WTC11 (cell line): ENCODE measurements around the gene CDC37L1. TPM values are rescaled to one million over a fixed set of nuclear protein-coding genes. Genes with fewer than 3 reads are reported as not detected.

Experiments used
- ATAC-seq: fragments of 200-7000 bp; cut with Tn5 transposase; 2 replicates; pipeline ENCODE4 v1.10.0; 2021; ENCODE audit warnings: mild to moderate bottlenecking, moderate library complexity
- CTCF ChIA-PET: fragments of 300-600 bp; sonication (Branson Sonifier 250); formaldehyde crosslinking; loops from one replicate; lab custom pipeline; 2021; ENCODE audit warnings: antibody characterized with exemption; lab: Charles Lee
- POLR2A ChIA-PET: fragments of 350-600 bp; sonication (Branson Sonifier 250); formaldehyde crosslinking; loops from one replicate; lab custom pipeline; 2021; ENCODE audit warnings: antibody characterized with exemption; lab: Charles Lee
- DNase-seq: peaks from one replicate; pipeline ENCODE4 v3.0.0; 2021; ENCODE audit warnings: low spot score
- H3K27ac Mint-ChIP-seq: 2 replicates; pipeline ENCODE4 v1.8.0; 2021; ENCODE audit warnings: mixed read lengths
- H3K27me3 Mint-ChIP-seq: 2 replicates; pipeline ENCODE4 v1.8.0; 2021; ENCODE audit warnings: low read depth, mild to moderate bottlenecking, moderate library complexity, mixed read lengths
- H3K36me3 Mint-ChIP-seq: 2 replicates; pipeline ENCODE4 v1.8.0; 2021; ENCODE audit warnings: mixed read lengths
- H3K4me1 Mint-ChIP-seq: 2 replicates; pipeline ENCODE4 v1.8.0; 2022; ENCODE audit warnings: mixed read lengths
- H3K4me3 Mint-ChIP-seq: 2 replicates; pipeline ENCODE4 v1.8.0; 2021; ENCODE audit warnings: mild to moderate bottlenecking, moderate library complexity, mixed read lengths
- H3K9me3 Mint-ChIP-seq: 2 replicates; pipeline ENCODE4 v1.8.0; 2021; ENCODE audit warnings: mixed read lengths
- CREM ChIP-seq: sonication (generic); formaldehyde crosslinking; IDR thresholded peaks from 2 replicates; pipeline ENCODE4 v1.8.1; 2022; ENCODE audit warnings: mild to moderate bottlenecking, missing genetic modification reagents, moderate library complexity
- FOXJ3 ChIP-seq: sonication (generic); formaldehyde crosslinking; IDR thresholded peaks from 2 replicates; pipeline ENCODE4 v1.9.0; 2021; ENCODE audit warnings: missing genetic modification reagents, mild to moderate bottlenecking, borderline replicate concordance
- FOXP1 ChIP-seq: sonication (generic); formaldehyde crosslinking; IDR thresholded peaks from 2 replicates; pipeline ENCODE4 v1.8.0; 2022; ENCODE audit warnings: missing genetic modification reagents, mild to moderate bottlenecking, moderate library complexity, borderline replicate concordance
- GTF2I ChIP-seq: fragments of 250-450 bp; sonication (Bioruptor Pico); conservative IDR thresholded peaks from 2 replicates; pipeline ENCODE4 v1.4.0; 2021; ENCODE audit warnings: mild to moderate bottlenecking
- JUN ChIP-seq: sonication (generic); formaldehyde crosslinking; IDR thresholded peaks from 2 replicates; pipeline ENCODE4 v1.8.0; 2023; ENCODE audit warnings: mild to moderate bottlenecking, missing genetic modification reagents
- NFATC4 ChIP-seq: fragments of 250-450 bp; sonication (Bioruptor Pico); IDR thresholded peaks from 2 replicates; pipeline ENCODE4 v1.9.0; 2021; ENCODE audit warnings: mild to moderate bottlenecking
- NR3C1 ChIP-seq: sonication (generic); formaldehyde crosslinking; conservative IDR thresholded peaks from 2 replicates; pipeline ENCODE4 v1.8.1; 2023; ENCODE audit warnings: low read depth, mild to moderate bottlenecking, missing genetic modification reagents
- RORB ChIP-seq: fragments of 250-450 bp; sonication (Bioruptor Pico); IDR thresholded peaks from 2 replicates; pipeline ENCODE4 v1.9.0; 2021; ENCODE audit warnings: mild to moderate bottlenecking
- ZNF121 ChIP-seq: sonication (generic); formaldehyde crosslinking; IDR thresholded peaks from 2 replicates; pipeline ENCODE4 v1.8.0; 2023; ENCODE audit warnings: missing genetic modification reagents
- ZNF138 ChIP-seq: sonication (generic); formaldehyde crosslinking; conservative IDR thresholded peaks from 2 replicates; pipeline ENCODE4 v1.8.1; 2022; ENCODE audit warnings: mild to moderate bottlenecking, moderate library complexity, missing genetic modification reagents
- ZNF317 ChIP-seq: sonication (generic); formaldehyde crosslinking; IDR thresholded peaks from 2 replicates; pipeline ENCODE4 v1.8.1; 2023; ENCODE audit warnings: low read depth, mild to moderate bottlenecking, moderate library complexity, missing genetic modification reagents, borderline replicate concordance
- ZNF423 ChIP-seq: fragments of 250-450 bp; sonication (Bioruptor Pico); IDR thresholded peaks from 2 replicates; pipeline ENCODE4 v2.1.2; 2022; ENCODE audit warnings: mild to moderate bottlenecking, moderate library complexity
- total RNA-seq: library from RNA; stranded (reverse); gene quantifications from 3 replicates; pipeline ENCODE4 v1.2.3, GENCODE V29; 2021
- TF ChIP-seq, protein P1 (sequence below): sonication (generic); formaldehyde crosslinking; IDR thresholded peaks from 2 replicates; pipeline ENCODE4 v1.8.0; 2023; ENCODE audit warnings: missing genetic modification reagents
- TF ChIP-seq, protein P2 (sequence below): fragments of 200-600 bp; IDR thresholded peaks from 2 replicates; pipeline ENCODE4 v1.8.0; 2022; ENCODE audit warnings: antibody characterized with exemption
- TF ChIP-seq, protein P3 (sequence below): sonication (generic); formaldehyde crosslinking; IDR thresholded peaks from 2 replicates; pipeline ENCODE4 v1.8.0; 2022; ENCODE audit warnings: missing genetic modification reagents
- TF ChIP-seq, protein P4 (sequence below): sonication (generic); formaldehyde crosslinking; IDR thresholded peaks from 2 replicates; pipeline ENCODE4 v1.8.1; 2023; ENCODE audit warnings: mild to moderate bottlenecking, missing genetic modification reagents, moderate library complexity
- TF ChIP-seq, protein P5 (sequence below): sonication (generic); formaldehyde crosslinking; IDR thresholded peaks from 2 replicates; pipeline ENCODE4 v1.8.0; 2022; ENCODE audit warnings: mild to moderate bottlenecking, missing genetic modification reagents
- TF ChIP-seq, protein P6 (sequence below): fragments of 250-450 bp; sonication (Bioruptor Pico); IDR thresholded peaks from 2 replicates; pipeline ENCODE4 v1.9.0; 2021; ENCODE audit warnings: mild to moderate bottlenecking, borderline replicate concordance

CDC37L1 gene
- total RNA-seq, 1 experiment from 2014 or later: 20.1 TPM

DNA sequence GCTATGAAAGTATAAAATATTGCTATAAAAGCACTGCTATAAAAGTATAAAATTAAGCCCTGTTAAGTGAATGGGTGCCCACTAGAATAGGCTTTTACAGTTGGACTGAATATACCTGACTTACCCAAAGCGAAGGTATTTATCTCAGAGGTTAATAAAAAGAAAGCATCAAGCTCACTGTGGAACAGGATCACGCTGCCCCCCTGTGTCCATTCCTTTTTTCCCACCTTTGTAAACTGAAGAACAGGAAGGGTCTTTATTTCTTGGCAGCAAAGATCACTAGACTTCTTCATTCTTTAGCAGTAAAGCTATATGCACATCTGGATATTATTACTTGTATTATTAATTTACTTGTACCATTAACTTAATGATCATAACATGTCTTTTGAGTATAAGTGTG is 39.3 kb upstream of the CDC37L1 start:
- peak; percentile 50 for DNase-seq
- Mint-ChIP-seq H3K36me3 (no peaks in the 10 kb centered on the region), H3K9me3 (no peaks in the 10 kb centered on the region), H3K27me3 (no peaks in the 10 kb centered on the region), H3K4me1 (peaks cover 13% of the 10 kb centered on the region), H3K27ac (no peak overlapping the region), H3K4me3 (no peak overlapping the region)
- ChIA-PET POLR2A (no interaction called here), CTCF (interaction anchor here (0.6 to 2.0 kb wide), 11 partner anchors 10 to 324 kb away, joined by 3 to 28 read pairs (median 6); no protein-coding TSS in a partner anchor)
- peak; percentile 60 for ATAC-seq
- TF ChIP-seq, protein P1, sequence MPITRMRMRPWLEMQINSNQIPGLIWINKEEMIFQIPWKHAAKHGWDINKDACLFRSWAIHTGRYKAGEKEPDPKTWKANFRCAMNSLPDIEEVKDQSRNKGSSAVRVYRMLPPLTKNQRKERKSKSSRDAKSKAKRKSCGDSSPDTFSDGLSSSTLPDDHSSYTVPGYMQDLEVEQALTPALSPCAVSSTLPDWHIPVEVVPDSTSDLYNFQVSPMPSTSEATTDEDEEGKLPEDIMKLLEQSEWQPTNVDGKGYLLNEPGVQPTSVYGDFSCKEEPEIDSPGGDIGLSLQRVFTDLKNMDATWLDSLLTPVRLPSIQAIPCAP (CRISPR knock-in tag): no peak
- TF ChIP-seq, protein P2, sequence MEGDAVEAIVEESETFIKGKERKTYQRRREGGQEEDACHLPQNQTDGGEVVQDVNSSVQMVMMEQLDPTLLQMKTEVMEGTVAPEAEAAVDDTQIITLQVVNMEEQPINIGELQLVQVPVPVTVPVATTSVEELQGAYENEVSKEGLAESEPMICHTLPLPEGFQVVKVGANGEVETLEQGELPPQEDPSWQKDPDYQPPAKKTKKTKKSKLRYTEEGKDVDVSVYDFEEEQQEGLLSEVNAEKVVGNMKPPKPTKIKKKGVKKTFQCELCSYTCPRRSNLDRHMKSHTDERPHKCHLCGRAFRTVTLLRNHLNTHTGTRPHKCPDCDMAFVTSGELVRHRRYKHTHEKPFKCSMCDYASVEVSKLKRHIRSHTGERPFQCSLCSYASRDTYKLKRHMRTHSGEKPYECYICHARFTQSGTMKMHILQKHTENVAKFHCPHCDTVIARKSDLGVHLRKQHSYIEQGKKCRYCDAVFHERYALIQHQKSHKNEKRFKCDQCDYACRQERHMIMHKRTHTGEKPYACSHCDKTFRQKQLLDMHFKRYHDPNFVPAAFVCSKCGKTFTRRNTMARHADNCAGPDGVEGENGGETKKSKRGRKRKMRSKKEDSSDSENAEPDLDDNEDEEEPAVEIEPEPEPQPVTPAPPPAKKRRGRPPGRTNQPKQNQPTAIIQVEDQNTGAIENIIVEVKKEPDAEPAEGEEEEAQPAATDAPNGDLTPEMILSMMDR: peak; percentile 18; the same call in 1 of the 2 replicates
- no peak for TF ChIP-seq ZNF121

DNA sequence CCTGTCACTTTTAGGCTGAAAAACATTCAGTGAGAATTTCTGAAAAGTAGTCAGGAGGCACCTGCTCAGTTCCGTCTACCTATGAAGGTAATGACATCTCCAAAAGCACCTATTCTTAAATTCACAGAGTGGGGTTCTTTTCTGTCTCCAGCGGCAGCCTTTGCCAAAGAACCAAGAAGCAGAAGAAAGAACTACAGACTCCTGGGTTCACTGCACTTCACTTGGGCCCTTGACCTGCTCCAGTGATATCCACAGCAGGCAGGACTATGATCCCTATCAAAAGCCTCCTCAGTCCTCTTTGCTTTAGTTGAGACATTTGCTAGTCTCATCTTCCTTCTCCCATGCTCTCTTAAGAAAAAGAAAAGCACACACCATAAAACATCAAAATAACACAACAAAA is 37.0 kb upstream of the CDC37L1 start:
- ChIA-PET POLR2A (no interaction called here), CTCF (no interaction called here)
- TF ChIP-seq JUN (CRISPR knock-in tag): no peak
- TF ChIP-seq, protein P2: no peak
- TF ChIP-seq FOXP1 (CRISPR knock-in tag): no peak
- TF ChIP-seq NR3C1 (CRISPR knock-in tag): no peak
- TF ChIP-seq GTF2I (CRISPR knock-in tag): no peak
- TF ChIP-seq ZNF317: no peak
- no peak for TF ChIP-seq RORB (CRISPR knock-in tag)
- TF ChIP-seq, protein P1 (CRISPR knock-in tag): no peak
- TF ChIP-seq ZNF138 (CRISPR knock-in tag): no peak
- TF ChIP-seq, protein P3, sequence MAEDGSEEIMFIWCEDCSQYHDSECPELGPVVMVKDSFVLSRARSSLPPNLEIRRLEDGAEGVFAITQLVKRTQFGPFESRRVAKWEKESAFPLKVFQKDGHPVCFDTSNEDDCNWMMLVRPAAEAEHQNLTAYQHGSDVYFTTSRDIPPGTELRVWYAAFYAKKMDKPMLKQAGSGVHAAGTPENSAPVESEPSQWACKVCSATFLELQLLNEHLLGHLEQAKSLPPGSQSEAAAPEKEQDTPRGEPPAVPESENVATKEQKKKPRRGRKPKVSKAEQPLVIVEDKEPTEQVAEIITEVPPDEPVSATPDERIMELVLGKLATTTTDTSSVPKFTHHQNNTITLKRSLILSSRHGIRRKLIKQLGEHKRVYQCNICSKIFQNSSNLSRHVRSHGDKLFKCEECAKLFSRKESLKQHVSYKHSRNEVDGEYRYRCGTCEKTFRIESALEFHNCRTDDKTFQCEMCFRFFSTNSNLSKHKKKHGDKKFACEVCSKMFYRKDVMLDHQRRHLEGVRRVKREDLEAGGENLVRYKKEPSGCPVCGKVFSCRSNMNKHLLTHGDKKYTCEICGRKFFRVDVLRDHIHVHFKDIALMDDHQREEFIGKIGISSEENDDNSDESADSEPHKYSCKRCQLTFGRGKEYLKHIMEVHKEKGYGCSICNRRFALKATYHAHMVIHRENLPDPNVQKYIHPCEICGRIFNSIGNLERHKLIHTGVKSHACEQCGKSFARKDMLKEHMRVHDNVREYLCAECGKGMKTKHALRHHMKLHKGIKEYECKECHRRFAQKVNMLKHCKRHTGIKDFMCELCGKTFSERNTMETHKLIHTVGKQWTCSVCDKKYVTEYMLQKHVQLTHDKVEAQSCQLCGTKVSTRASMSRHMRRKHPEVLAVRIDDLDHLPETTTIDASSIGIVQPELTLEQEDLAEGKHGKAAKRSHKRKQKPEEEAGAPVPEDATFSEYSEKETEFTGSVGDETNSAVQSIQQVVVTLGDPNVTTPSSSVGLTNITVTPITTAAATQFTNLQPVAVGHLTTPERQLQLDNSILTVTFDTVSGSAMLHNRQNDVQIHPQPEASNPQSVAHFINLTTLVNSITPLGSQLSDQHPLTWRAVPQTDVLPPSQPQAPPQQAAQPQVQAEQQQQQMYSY (CRISPR knock-in tag): no peak
- TF ChIP-seq CREM (CRISPR knock-in tag): no peak
- TF ChIP-seq ZNF423 (CRISPR knock-in tag): no peak
- Mint-ChIP-seq H3K4me3 (no peak overlapping the region), H3K27ac (no peak overlapping the region), H3K27me3 (no peaks in the 10 kb centered on the region), H3K36me3 (no peaks in the 10 kb centered on the region), H3K9me3 (no peaks in the 10 kb centered on the region), H3K4me1 (peaks cover 11% of the 10 kb centered on the region)
- no peak for ATAC-seq
- DNase-seq: no peak

DNA sequence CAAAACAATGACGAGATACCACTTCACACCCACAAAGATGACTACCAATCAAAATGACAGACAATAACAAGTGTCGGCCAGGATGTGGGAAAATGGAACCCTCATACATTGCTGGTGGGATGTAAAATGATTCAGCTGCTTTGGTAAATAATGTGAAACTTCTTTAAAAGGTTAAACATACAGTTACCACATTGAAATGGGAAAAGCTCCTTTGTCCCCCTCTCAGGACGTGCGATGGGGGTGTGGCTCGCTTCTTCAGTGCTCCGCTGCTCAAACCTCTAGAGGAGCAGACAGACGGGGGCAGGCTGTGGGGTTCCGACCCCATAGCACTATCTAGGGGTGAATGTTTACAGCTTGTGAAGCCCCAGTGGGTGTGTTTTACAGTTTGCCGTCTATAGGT is 25.3 kb upstream of the CDC37L1 start:
- ChIA-PET POLR2A (no interaction called here), CTCF (no interaction called here)
- DNase-seq (no peak), ATAC-seq (peak; percentile 53)
- H3K4me1 Mint-ChIP-seq: peaks cover 29% of the 10 kb centered on the region
- H3K27me3 Mint-ChIP-seq: no peaks in the 10 kb centered on the region
- peaks cover 3% of the 10 kb centered on the region; the same call in 1 of the 2 replicates for H3K9me3 Mint-ChIP-seq
- no peak overlapping the region for H3K4me3 Mint-ChIP-seq
- no peak overlapping the region for H3K27ac Mint-ChIP-seq
- H3K36me3 Mint-ChIP-seq: no peaks in the 10 kb centered on the region
- TF ChIP-seq, protein P4, sequence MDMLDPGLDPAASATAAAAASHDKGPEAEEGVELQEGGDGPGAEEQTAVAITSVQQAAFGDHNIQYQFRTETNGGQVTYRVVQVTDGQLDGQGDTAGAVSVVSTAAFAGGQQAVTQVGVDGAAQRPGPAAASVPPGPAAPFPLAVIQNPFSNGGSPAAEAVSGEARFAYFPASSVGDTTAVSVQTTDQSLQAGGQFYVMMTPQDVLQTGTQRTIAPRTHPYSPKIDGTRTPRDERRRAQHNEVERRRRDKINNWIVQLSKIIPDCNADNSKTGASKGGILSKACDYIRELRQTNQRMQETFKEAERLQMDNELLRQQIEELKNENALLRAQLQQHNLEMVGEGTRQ: no peak
- TF ChIP-seq NFATC4 (CRISPR knock-in tag) (no peak), FOXJ3 (CRISPR knock-in tag) (no peak)
- TF ChIP-seq, protein P5, sequence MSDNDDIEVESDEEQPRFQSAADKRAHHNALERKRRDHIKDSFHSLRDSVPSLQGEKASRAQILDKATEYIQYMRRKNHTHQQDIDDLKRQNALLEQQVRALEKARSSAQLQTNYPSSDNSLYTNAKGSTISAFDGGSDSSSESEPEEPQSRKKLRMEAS (CRISPR knock-in tag): no peak
- TF ChIP-seq, protein P6, sequence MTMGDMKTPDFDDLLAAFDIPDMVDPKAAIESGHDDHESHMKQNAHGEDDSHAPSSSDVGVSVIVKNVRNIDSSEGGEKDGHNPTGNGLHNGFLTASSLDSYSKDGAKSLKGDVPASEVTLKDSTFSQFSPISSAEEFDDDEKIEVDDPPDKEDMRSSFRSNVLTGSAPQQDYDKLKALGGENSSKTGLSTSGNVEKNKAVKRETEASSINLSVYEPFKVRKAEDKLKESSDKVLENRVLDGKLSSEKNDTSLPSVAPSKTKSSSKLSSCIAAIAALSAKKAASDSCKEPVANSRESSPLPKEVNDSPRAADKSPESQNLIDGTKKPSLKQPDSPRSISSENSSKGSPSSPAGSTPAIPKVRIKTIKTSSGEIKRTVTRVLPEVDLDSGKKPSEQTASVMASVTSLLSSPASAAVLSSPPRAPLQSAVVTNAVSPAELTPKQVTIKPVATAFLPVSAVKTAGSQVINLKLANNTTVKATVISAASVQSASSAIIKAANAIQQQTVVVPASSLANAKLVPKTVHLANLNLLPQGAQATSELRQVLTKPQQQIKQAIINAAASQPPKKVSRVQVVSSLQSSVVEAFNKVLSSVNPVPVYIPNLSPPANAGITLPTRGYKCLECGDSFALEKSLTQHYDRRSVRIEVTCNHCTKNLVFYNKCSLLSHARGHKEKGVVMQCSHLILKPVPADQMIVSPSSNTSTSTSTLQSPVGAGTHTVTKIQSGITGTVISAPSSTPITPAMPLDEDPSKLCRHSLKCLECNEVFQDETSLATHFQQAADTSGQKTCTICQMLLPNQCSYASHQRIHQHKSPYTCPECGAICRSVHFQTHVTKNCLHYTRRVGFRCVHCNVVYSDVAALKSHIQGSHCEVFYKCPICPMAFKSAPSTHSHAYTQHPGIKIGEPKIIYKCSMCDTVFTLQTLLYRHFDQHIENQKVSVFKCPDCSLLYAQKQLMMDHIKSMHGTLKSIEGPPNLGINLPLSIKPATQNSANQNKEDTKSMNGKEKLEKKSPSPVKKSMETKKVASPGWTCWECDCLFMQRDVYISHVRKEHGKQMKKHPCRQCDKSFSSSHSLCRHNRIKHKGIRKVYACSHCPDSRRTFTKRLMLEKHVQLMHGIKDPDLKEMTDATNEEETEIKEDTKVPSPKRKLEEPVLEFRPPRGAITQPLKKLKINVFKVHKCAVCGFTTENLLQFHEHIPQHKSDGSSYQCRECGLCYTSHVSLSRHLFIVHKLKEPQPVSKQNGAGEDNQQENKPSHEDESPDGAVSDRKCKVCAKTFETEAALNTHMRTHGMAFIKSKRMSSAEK: no peak
